B cell (primary cell): ENCODE results near the gene MX1. TPM values are rescaled to one million over a fixed set of nuclear protein-coding genes. Genes with fewer than 3 reads are reported as not detected.
A peak's percentile ranks its signal among the peaks of the same experiment; 100 is the strongest.

Experiments
- ATAC-seq: fragments of 200-7000 bp; cut with Tn5 transposase; one replicate; pipeline ENCODE4 v1.10.0; 2021; ENCODE audit warnings: low read depth, mild to moderate bottlenecking, moderate number of reproducible peaks, moderate library complexity
- CTCF ChIA-PET: fragments of 350-600 bp; sonication (Branson Sonifier 250); formaldehyde crosslinking; loops from one replicate; lab custom pipeline; 2021; ENCODE audit warnings: antibody characterized with exemption, inconsistent platforms; lab: Charles Lee
- POLR2A ChIA-PET: fragments of 350-600 bp; sonication (Branson Sonifier 250); formaldehyde crosslinking; loops from one replicate; lab custom pipeline; 2021; ENCODE audit warnings: antibody characterized with exemption; lab: Charles Lee
- DNase-seq: peaks from one replicate; pipeline ENCODE4 v3.0.0; 2013
- H2AFZ ChIP-seq: 2 replicates; pipeline ENCODE4 v1.6.1; 2012; ENCODE audit warnings: mild to moderate bottlenecking, low read depth, low read length; ENCODE audit not compliant: insufficient read depth, poor library complexity, severe bottlenecking
- H3K27ac ChIP-seq, 2 donors: 1 replicate in 1 of 2; 2 replicates in 1 of 2; pipeline ENCODE4 v1.5.1; 2012 to 2013; ENCODE audit warnings: low read length in 2 of 2, mild to moderate bottlenecking in 2 of 2, moderate library complexity in 1 of 2
- H3K27me3 ChIP-seq, 4 experiments: fragments of 200-600 bp in 1 of 4; sonication (generic) in 1 of 4; replicated peaks in 1 of 4; 1 replicate in 2 of 4; 2 replicates in 2 of 4; pipeline versions ENCODE4 v1.6.1 to v1.7.0; 2013 to 2016; ENCODE audit warnings: low read length in 3 of 4, mild to moderate bottlenecking in 2 of 4, mixed read lengths in 1 of 4, moderate library complexity in 1 of 4; ENCODE audit not compliant: insufficient read depth in 4 of 4, control insufficient read depth in 3 of 4; ENCODE audit errors: control extremely low read depth in 1 of 4
- H3K36me3 ChIP-seq, 2 experiments: replicated peaks in 1 of 2; 1 replicate in 1 of 2; 2 replicates in 1 of 2; pipeline versions ENCODE4 v1.6.1 to v1.7.1; 2013; ENCODE audit warnings: low read length in 1 of 2; ENCODE audit not compliant: insufficient read depth in 2 of 2, control insufficient read depth in 1 of 2; ENCODE audit errors: control extremely low read depth in 1 of 2, extremely low read depth in 1 of 2
- H3K4me1 ChIP-seq, 2 donors: fragments of 200-600 bp in 1 of 2; sonication (generic) in 1 of 2; 1 replicate in 1 of 2; 2 replicates in 1 of 2; pipeline versions ENCODE4 v1.5.1 to v1.6.1; 2013 to 2017; ENCODE audit warnings: low read length in 2 of 2; ENCODE audit not compliant: control insufficient read depth in 2 of 2, insufficient read depth in 2 of 2
- H3K4me2 ChIP-seq: replicated peaks from 2 replicates; pipeline ENCODE3; 2012; ENCODE audit warnings: mild to moderate bottlenecking, low read depth, low read length; ENCODE audit not compliant: poor library complexity, severe bottlenecking
- H3K4me3 ChIP-seq, 5 experiments: fragments of 200-600 bp in 1 of 5; sonication (generic) in 1 of 5; 1 replicate in 3 of 5; 2 replicates in 2 of 5; pipeline versions ENCODE4 v1.5.1 to v1.7.0; 2011 to 2016; ENCODE audit warnings: low read length in 4 of 5, mild to moderate bottlenecking in 4 of 5, low read depth in 2 of 5, control low read depth in 1 of 5, moderate library complexity in 1 of 5; ENCODE audit not compliant: insufficient read depth in 1 of 5; ENCODE audit errors: control extremely low read depth in 1 of 5, extremely low read depth in 1 of 5
- H3K79me2 ChIP-seq: fragments of 200-600 bp; sonication (generic); one replicate; pipeline ENCODE4 v1.6.0; 2016; ENCODE audit warnings: low read length; ENCODE audit not compliant: control insufficient read depth, insufficient read depth
- H3K9ac ChIP-seq: fragments of 200-600 bp; sonication (generic); 2 replicates; pipeline ENCODE4 v1.6.1; 2017; ENCODE audit warnings: mild to moderate bottlenecking, low read length, moderate library complexity
- H3K9me3 ChIP-seq, 3 donors: one replicate each; pipeline versions ENCODE4 v1.6.1 to v1.7.1; 2013; ENCODE audit warnings: low read length in 2 of 3; ENCODE audit not compliant: control insufficient read depth in 2 of 3, insufficient read depth in 1 of 3; ENCODE audit errors: control extremely low read depth in 1 of 3
- H4K20me1 ChIP-seq: 2 replicates; pipeline ENCODE4 v1.6.0; 2012; ENCODE audit warnings: mild to moderate bottlenecking, low read length; ENCODE audit not compliant: insufficient read depth, control insufficient read depth, poor library complexity, severe bottlenecking
- H3K27ac Mint-ChIP-seq: one replicate; pipeline ENCODE4 v1.8.0; 2021; ENCODE audit warnings: mixed read lengths
- H3K27me3 Mint-ChIP-seq: one replicate; pipeline ENCODE4 v1.8.0; 2021; ENCODE audit warnings: mixed read lengths
- H3K4me1 Mint-ChIP-seq: one replicate; pipeline ENCODE4 v1.8.0; 2021; ENCODE audit warnings: mixed read lengths
- H3K4me3 Mint-ChIP-seq: one replicate; pipeline ENCODE4 v1.8.0; 2021; ENCODE audit warnings: mixed read lengths
- H3K9me3 Mint-ChIP-seq: one replicate; pipeline ENCODE4 v1.8.0; 2022; ENCODE audit warnings: mixed read lengths; ENCODE audit not compliant: insufficient read depth
- CTCF ChIP-seq: fragments of 200-600 bp; IDR thresholded peaks from one replicate; pipeline ENCODE4 v1.8.0; 2022; ENCODE audit warnings: antibody characterized with exemption, mild to moderate bottlenecking
- EZH2 ChIP-seq: IDR thresholded peaks from 2 replicates; pipeline ENCODE4 v1.6.1; 2012; ENCODE audit warnings: borderline replicate concordance, low read depth, mild to moderate bottlenecking, moderate library complexity, low read length; ENCODE audit not compliant: insufficient read depth, poor library complexity, severe bottlenecking
- WGBS: methylation state at CpG from one replicate; pipeline ENCODE4 v1.1.5; 2013; ENCODE audit warnings: missing lambda C conversion rate; ENCODE audit not compliant: insufficient coverage; 5-methylcytosine and 5-hydroxymethylcytosine counted together
- intact Hi-C: fragments of 100-400 bp; cut with micrococcal nuclease; formaldehyde crosslinking; loops from one replicate; pipeline ENCODE4 v1.10.0; 2022
- polyA plus RNA-seq: library from polyadenylated mRNA; depleted of rRNA; stranded (reverse); fragments of >200 nt; gene quantifications from 2 replicates; pipeline ENCODE4 v1.2.3, GENCODE V29; 2012
- total RNA-seq, 2 donors: library from RNA; stranded (reverse); fragments of 120-200 nt in 1 of 2; gene quantifications; 1 replicate in 1 of 2; 2 replicates in 1 of 2; pipeline versions ENCODE4 v1.2.3 to v1.2.4, GENCODE V29; 2013 to 2022

Gene MX1
- total and polyA plus RNA-seq, 2 donors (not counting 1 experiment from before 2014, with no cell fraction given), result 57.6 to 62.9 TPM

GRCh38 chr21:41432562-41433460 is 6.8 kb downstream of the MX1 start:
- H3K4me1 Mint-ChIP-seq, result peaks cover 47% of the 10 kb centered on the region
- no peaks in the 10 kb centered on the region for H3K27me3 ChIP-seq
- H3K4me3 ChIP-seq, result no peak overlapping the region
- no peaks in the 10 kb centered on the region for H3K27me3 Mint-ChIP-seq
- TF ChIP-seq CTCF (no peak), EZH2 (no peak)
- H3K9ac ChIP-seq, result no peak overlapping the region
- CTCF ChIA-PET, result interaction anchor here (1.2 to 1.9 kb wide), 3 partner anchors 10 to 150 kb away, joined by 3 to 12 read pairs (median 5); no protein-coding TSS in a partner anchor
- peaks cover 34 to 40% of the 10 kb centered on the region in 2 donors for H3K4me1 ChIP-seq
- WGBS, result 84% methylated on average over 5 of the region's 10 CpGs
- peak overlapping the region; percentile 52 for H3K4me2 ChIP-seq
- peaks cover 3 to 83% of the 10 kb centered on the region in 2 experiments for H3K36me3 ChIP-seq
- ATAC-seq (no peak), DNase-seq (no peak)
- POLR2A ChIA-PET, result no interaction called here
- H3K9me3 ChIP-seq, result peaks cover 3 to 9% (median 4%) of the 10 kb centered on the region in 3 donors
- H3K4me3 Mint-ChIP-seq, result no peak overlapping the region
- peak overlapping the region; percentile 62 for H3K27ac Mint-ChIP-seq
- peaks cover 4% of the 10 kb centered on the region for H3K9me3 Mint-ChIP-seq
- no peak overlapping the region for H3K27ac ChIP-seq
- no peaks in the 10 kb centered on the region for H3K79me2 ChIP-seq
- H2AFZ ChIP-seq, result no peak overlapping the region
- intact Hi-C loops, result no loop called here
- peaks cover 5% of the 10 kb centered on the region for H4K20me1 ChIP-seq

- ChIA-PET POLR2A (no interaction called here), CTCF (interaction anchor here (1.0 kb wide), 1 partner anchor 150 kb away, joined by 4 read pairs; no protein-coding TSS in a partner anchor)
- H3K27me3 ChIP-seq, result no peaks in the 10 kb centered on the region
- no peak overlapping the region for H3K4me2 ChIP-seq
- no peak overlapping the region for H2AFZ ChIP-seq
- DNase-seq, result no peak
- peaks cover 5% of the 10 kb centered on the region for H4K20me1 ChIP-seq
- peaks cover 31 to 38% of the 10 kb centered on the region in 2 donors for H3K4me1 ChIP-seq
- Mint-ChIP-seq H3K9me3 (peaks cover 4% of the 10 kb centered on the region), H3K4me3 (no peak overlapping the region), H3K4me1 (peaks cover 40% of the 10 kb centered on the region), H3K27ac (peak overlapping the region; percentile 62), H3K27me3 (no peaks in the 10 kb centered on the region)
- H3K9ac ChIP-seq, result no peak overlapping the region
- no CpG with 5 or more reads among the region's 2 CpGs for WGBS
- no peaks in the 10 kb centered on the region for H3K79me2 ChIP-seq
- H3K36me3 ChIP-seq, result peaks cover 3 to 84% of the 10 kb centered on the region in 2 experiments
- ATAC-seq, result no peak
- peaks cover 3 to 9% (median 4%) of the 10 kb centered on the region in 3 donors for H3K9me3 ChIP-seq
- intact Hi-C loops, result no loop called here
- H3K27ac ChIP-seq, result no peak overlapping the region
- TF ChIP-seq EZH2 (no peak), CTCF (no peak)
- no peak overlapping the region for H3K4me3 ChIP-seq
Measured at GRCh38 chr21:41433566-41433965, 7.5 kb downstream of the MX1 start.
